Urinary bladder (tissue), 4 donors: Measurements from ENCODE around the gene PARD3B. TPM values are rescaled to one million over a fixed set of nuclear protein-coding genes. Genes with fewer than 3 reads are reported as not detected.
A peak's percentile ranks its signal among the peaks of the same experiment; 100 is the strongest.
"Not testable (repeated sequence)": the region's sequence is repeated elsewhere in the genome, so short reads cannot be mapped to it uniquely, and the experiment has no call there.

Source experiments
- DNase-seq: peaks from one replicate; pipeline ENCODE4 v3.0.0-alpha.2; 2015; ENCODE audit errors: extremely low spot score
- H3K27ac ChIP-seq: one replicate; pipeline ENCODE4 v1.5.1; 2013; ENCODE audit warnings: low read depth, mild to moderate bottlenecking, moderate library complexity
- H3K36me3 ChIP-seq: one replicate; pipeline ENCODE4 v1.6.1; 2013; ENCODE audit warnings: mild to moderate bottlenecking, moderate library complexity; ENCODE audit not compliant: insufficient read depth
- H3K4me1 ChIP-seq: one replicate; pipeline ENCODE4 v1.6.1; 2013; ENCODE audit warnings: mild to moderate bottlenecking, moderate library complexity; ENCODE audit not compliant: insufficient read depth
- H3K4me3 ChIP-seq: one replicate; pipeline ENCODE4 v1.5.1; 2013; ENCODE audit warnings: low read depth, low read length
- WGBS: extraction: QIAGEN DNeasy Blood & Tissue Kit; methylation state at CpG from one replicate; pipeline ENCODE4 v1.1.7; 2013; 5-methylcytosine and 5-hydroxymethylcytosine counted together
- polyA plus RNA-seq: library from polyadenylated mRNA; stranded (reverse); fragments of 200-250 nt; gene quantifications from one replicate; pipeline ENCODE4 v1.2.3, GENCODE V29; 2013
- total RNA-seq: library from RNA; depleted of rRNA; stranded (reverse); fragments of >200 nt; gene quantifications from one replicate; pipeline ENCODE4 v1.2.3, GENCODE V29; 2014
- donor health status: healthy with polysubstance abuse.
- donor health status: healthy.

PARD3B gene
- total and polyA plus RNA-seq, 2 donors = 9.1 to 42.9 TPM

- Histone ChIP-seq H3K4me1 (no peaks in the 10 kb centered on the region), H3K27ac (no peak overlapping the region), H3K4me3 (no peak overlapping the region), H3K36me3 (no peaks in the 10 kb centered on the region)
- DNase-seq = no peak
- WGBS = 73% methylated on average over 3 of the region's 3 CpGs
Measured at GRCh38 chr2:205218056-205218455, 672.8 kb downstream of the PARD3B start.

- not testable (repeated sequence) for DNase-seq, H3K4me1 ChIP-seq
- WGBS = 94% methylated on average over 5 of the region's 5 CpGs
Measured at GRCh38 chr2:205218816-205219215, 673.5 kb downstream of the PARD3B start.

GRCh38 chr2:205220559-205220958 lies 675.3 kb downstream of the PARD3B start:
- Histone ChIP-seq H3K36me3 (no peaks in the 10 kb centered on the region), H3K4me1 (no peaks in the 10 kb centered on the region), H3K4me3 (no peak overlapping the region), H3K27ac (no peak overlapping the region)
- no peak for DNase-seq
- WGBS = 83% methylated on average over 3 of the region's 3 CpGs

More at GRCh38 chr2:205218816-205219215, 673.5 kb downstream of the PARD3B start:
- H3K27ac ChIP-seq, H3K36me3 ChIP-seq, H3K4me3 ChIP-seq: not testable (repeated sequence)

- WGBS = 99% methylated on average over 3 of the region's 3 CpGs
- no peak for DNase-seq
- Histone ChIP-seq H3K27ac (no peak overlapping the region), H3K4me1 (no peaks in the 10 kb centered on the region), H3K36me3 (no peaks in the 10 kb centered on the region), H3K4me3 (no peak overlapping the region)
Measured at GRCh38 chr2:205232086-205232485, 686.8 kb downstream of the PARD3B start.

- WGBS = 90% methylated on average over 1 of the region's 1 CpG
- DNase-seq = no peak
- no peak overlapping the region for H3K4me3 ChIP-seq
- H3K4me1 ChIP-seq = no peaks in the 10 kb centered on the region
- H3K36me3 ChIP-seq = no peaks in the 10 kb centered on the region
- no peak overlapping the region for H3K27ac ChIP-seq
Measured at GRCh38 chr2:205235434-205235833, 690.2 kb downstream of the PARD3B start.

GRCh38 chr2:205237524-205237923 lies 692.2 kb downstream of the PARD3B start:
- no peak for DNase-seq
- Histone ChIP-seq H3K4me3 (no peak overlapping the region), H3K36me3 (no peaks in the 10 kb centered on the region), H3K4me1 (no peaks in the 10 kb centered on the region), H3K27ac (no peak overlapping the region)
- 85% methylated on average over 3 of the region's 3 CpGs for WGBS

- no peak overlapping the region for H3K27ac ChIP-seq
Measured at GRCh38 chr2:205245001-205245400, 699.7 kb downstream of the PARD3B start.

GRCh38 chr2:205245652-205246051 lies 700.4 kb downstream of the PARD3B start:
- Histone ChIP-seq H3K27ac (no peak overlapping the region), H3K36me3 (no peaks in the 10 kb centered on the region), H3K4me3 (no peak overlapping the region), H3K4me1 (no peaks in the 10 kb centered on the region)
- WGBS = 24% methylated on average over 2 of the region's 2 CpGs
- peak; percentile 79 for DNase-seq

More at GRCh38 chr2:205245001-205245400, 699.7 kb downstream of the PARD3B start:
- Histone ChIP-seq H3K4me3 (no peak overlapping the region), H3K36me3 (no peaks in the 10 kb centered on the region), H3K4me1 (no peaks in the 10 kb centered on the region)
- DNase-seq = no peak
- WGBS = 50% methylated on average over 3 of the region's 3 CpGs

- Histone ChIP-seq H3K27ac (no peak overlapping the region), H3K4me3 (no peak overlapping the region), H3K36me3 (no peaks in the 10 kb centered on the region), H3K4me1 (no peaks in the 10 kb centered on the region)
- DNase-seq = no peak
- 87% methylated on average over 2 of the region's 2 CpGs for WGBS
Measured at GRCh38 chr2:205259121-205259520, 713.8 kb downstream of the PARD3B start.

GRCh38 chr2:205261516-205262020 lies 716.3 kb downstream of the PARD3B start:
- Histone ChIP-seq H3K4me1 (no peaks in the 10 kb centered on the region), H3K27ac (no peak overlapping the region), H3K4me3 (no peak overlapping the region), H3K36me3 (no peaks in the 10 kb centered on the region)
- WGBS = 51% methylated on average over 1 of the region's 1 CpG
- DNase-seq = no peak

- Histone ChIP-seq H3K4me1 (no peaks in the 10 kb centered on the region), H3K27ac (no peak overlapping the region), H3K4me3 (no peak overlapping the region), H3K36me3 (no peaks in the 10 kb centered on the region)
- whole genome bisulfite sequencing = 98% methylated on average over 2 of the region's 2 CpGs
- no peak for DNase-seq
Measured at GRCh38 chr2:205267323-205267722, 722.0 kb downstream of the PARD3B start.

- WGBS = 79% methylated on average over 4 of the region's 4 CpGs
- H3K36me3 ChIP-seq = no peaks in the 10 kb centered on the region
- H3K27ac ChIP-seq = no peak overlapping the region
- no peak for DNase-seq
- H3K4me1 ChIP-seq = no peaks in the 10 kb centered on the region
- no peak overlapping the region for H3K4me3 ChIP-seq
Measured at GRCh38 chr2:205270689-205271088, 725.4 kb downstream of the PARD3B start.

- Histone ChIP-seq H3K27ac (no peak overlapping the region), H3K4me1 (no peaks in the 10 kb centered on the region), H3K36me3 (no peaks in the 10 kb centered on the region), H3K4me3 (no peak overlapping the region)
- no peak for DNase-seq
- 83% methylated on average over 2 of the region's 2 CpGs for WGBS
Measured at GRCh38 chr2:205273148-205273547, 727.9 kb downstream of the PARD3B start.

GRCh38 chr2:205273627-205274026 lies 728.4 kb downstream of the PARD3B start:
- Histone ChIP-seq H3K36me3 (no peaks in the 10 kb centered on the region), H3K4me1 (no peaks in the 10 kb centered on the region), H3K4me3 (no peak overlapping the region), H3K27ac (no peak overlapping the region)
- no peak for DNase-seq
- WGBS = 69% methylated on average over 3 of the region's 3 CpGs

- H3K36me3 ChIP-seq = no peaks in the 10 kb centered on the region
- H3K27ac ChIP-seq = no peak overlapping the region
- H3K4me1 ChIP-seq = no peaks in the 10 kb centered on the region
- H3K4me3 ChIP-seq = no peak overlapping the region
- DNase-seq = no peak
- WGBS = 54% methylated on average over 3 of the region's 3 CpGs
Measured at GRCh38 chr2:205274801-205275200, 729.5 kb downstream of the PARD3B start.
